GM12878 (cell line): ENCODE results near the gene VAV2. TPM values are rescaled to one million over a fixed set of nuclear protein-coding genes. Genes with fewer than 3 reads are reported as not detected.
A peak's percentile ranks its signal among the peaks of the same experiment; 100 is the strongest.

Source experiments
- ATAC-seq: fragments of 200-7000 bp; cut with Tn5 transposase; 3 replicates; pipeline ENCODE4 v1.9.1; 2020; ENCODE audit warnings: mild to moderate bottlenecking, moderate library complexity
- BruUV-seq: library from RNA; stranded (reverse); fragments of 400-500 nt; replicated peaks from 2 replicates; lab custom pipeline; 2021; lab: Mats Ljungman, UMichigan
- CTCF ChIA-PET: fragments of 300-600 bp; sonication (Branson Sonifier 250); formaldehyde crosslinking; extraction: SDS; loops from one replicate; lab custom pipeline; 2021; ENCODE audit warnings: inconsistent platforms; lab: Yijun Ruan, JAX
- POLR2A ChIA-PET: fragments of 350-600 bp; formaldehyde crosslinking; extraction: SDS; loops from one replicate; lab custom pipeline; 2021; ENCODE audit warnings: inconsistent platforms; lab: Charles Lee
- RAD21 ChIA-PET: fragments of 300-600 bp; sonication (Branson Sonifier 250); formaldehyde crosslinking; loops from one replicate; lab custom pipeline; 2023; ENCODE audit warnings: antibody characterized with exemption; ENCODE audit not compliant: unreplicated experiment; lab: Charles Lee
- SMC1A ChIA-PET: fragments of 300-600 bp; sonication (Branson Sonifier 250); formaldehyde crosslinking; loops from one replicate; lab custom pipeline; 2023; ENCODE audit not compliant: unreplicated experiment, uncharacterized antibody; lab: Charles Lee
- DNase-seq: peaks from one replicate; pipeline ENCODE4 v3.0.0-alpha.2; 2011; ENCODE audit warnings: low read depth, low spot score
- FAIRE-seq: peaks from 3 replicates; lab custom pipeline; 2011; peaks lifted over from hg19 to GRCh38; lab: Jason Lieb, UNC
- H2AFZ ChIP-seq: 2 replicates; pipeline ENCODE4 v1.6.0; 2011; ENCODE audit warnings: low read depth, low read length, control low read depth; ENCODE audit not compliant: control insufficient read depth
- H3K27ac ChIP-seq: 2 replicates; pipeline ENCODE4 v1.5.1; 2011; ENCODE audit warnings: control low read depth; ENCODE audit not compliant: control insufficient read depth, insufficient read depth
- H3K27me3 ChIP-seq, 2 experiments: replicated peaks in 1 of 2; 2 replicates each; pipeline versions ENCODE4 v1.6.0 to v1.6.1; 2011; ENCODE audit warnings: low read length in 1 of 2; ENCODE audit not compliant: control insufficient read depth in 2 of 2, insufficient read depth in 2 of 2
- H3K36me3 ChIP-seq, 2 experiments: 2 replicates each; pipeline ENCODE4 v1.5.1; 2011; ENCODE audit warnings: low read length in 1 of 2; ENCODE audit not compliant: control insufficient read depth in 2 of 2, insufficient read depth in 2 of 2
- H3K4me1 ChIP-seq: 2 replicates; pipeline ENCODE4 v1.6.1; 2011; ENCODE audit warnings: mild to moderate bottlenecking, low read length, moderate library complexity, mixed read lengths; ENCODE audit not compliant: control insufficient read depth, insufficient read depth
- H3K4me2 ChIP-seq: 2 replicates; pipeline ENCODE4 v1.6.0; 2011; ENCODE audit warnings: control low read depth; ENCODE audit not compliant: control insufficient read depth, insufficient read depth
- H3K4me3 ChIP-seq: fragments of 200-600 bp; sonication (generic); 2 replicates; pipeline ENCODE4 v1.5.1; 2016
- H3K79me2 ChIP-seq: 2 replicates; pipeline ENCODE4 v1.6.0; 2011; ENCODE audit warnings: low read length; ENCODE audit not compliant: control insufficient read depth, insufficient read depth
- H3K9ac ChIP-seq: 2 replicates; pipeline ENCODE4 v1.8.0; 2011; ENCODE audit warnings: low read length, control low read depth, mixed read lengths; ENCODE audit not compliant: control insufficient read depth, insufficient read depth
- H3K9me3 ChIP-seq: replicated peaks from 3 replicates; pipeline ENCODE4 v1.5.1; 2011; ENCODE audit warnings: mild to moderate bottlenecking, low read length; ENCODE audit not compliant: control insufficient read depth, insufficient read depth
- H4K20me1 ChIP-seq: 2 replicates; pipeline ENCODE4 v1.6.0; 2011; ENCODE audit not compliant: control insufficient read depth, insufficient read depth
- ATF7 ChIP-seq: fragments of 450-650 bp; IDR thresholded peaks from 2 replicates; pipeline ENCODE4 v1.6.1; 2016; ENCODE audit warnings: low read depth, mild to moderate bottlenecking
- BACH1 ChIP-seq: fragments of 450-650 bp; IDR thresholded peaks from 2 replicates; pipeline ENCODE4 v1.6.1; 2017; ENCODE audit warnings: mild to moderate bottlenecking, borderline replicate concordance
- DPF2 ChIP-seq: fragments of 450-650 bp; IDR thresholded peaks from 2 replicates; pipeline ENCODE4 v1.6.1; 2017; ENCODE audit warnings: mild to moderate bottlenecking
- GABPA ChIP-seq: IDR thresholded peaks from 2 replicates; pipeline ENCODE4 v1.6.1; 2014; ENCODE audit warnings: antibody characterized with exemption, low read depth, mild to moderate bottlenecking, inconsistent platforms
- GATAD2B ChIP-seq: fragments of 450-650 bp; conservative IDR thresholded peaks from 2 replicates; pipeline ENCODE4 v1.6.1; 2017; ENCODE audit warnings: low read depth, mild to moderate bottlenecking, moderate library complexity
- KLF5 ChIP-seq: fragments of 450-650 bp; IDR thresholded peaks from 2 replicates; pipeline ENCODE4 v1.6.1; 2014; ENCODE audit warnings: mild to moderate bottlenecking; ENCODE audit not compliant: partially characterized antibody
- LARP7 ChIP-seq: fragments of 450-650 bp; IDR thresholded peaks from 2 replicates; pipeline ENCODE4 v1.6.1; 2017; ENCODE audit warnings: mild to moderate bottlenecking
- MEF2A ChIP-seq: IDR thresholded peaks from 2 replicates; pipeline ENCODE4 v1.6.1; 2011; ENCODE audit warnings: low read depth, mild to moderate bottlenecking, low read length, moderate library complexity; ENCODE audit not compliant: insufficient read depth
- MEF2B ChIP-seq: fragments of 450-650 bp; IDR thresholded peaks from 2 replicates; pipeline ENCODE4 v1.6.1; 2018; ENCODE audit warnings: mild to moderate bottlenecking, moderate library complexity; ENCODE audit not compliant: partially characterized antibody, poor library complexity, severe bottlenecking
- SIN3A ChIP-seq: IDR thresholded peaks from 2 replicates; pipeline ENCODE4 v1.6.1; 2012; ENCODE audit warnings: low read depth, low read length, improper control_type of control experiment
- SMARCA5 ChIP-seq: fragments of 450-650 bp; IDR thresholded peaks from 2 replicates; pipeline ENCODE4 v1.6.1; 2017; ENCODE audit warnings: mild to moderate bottlenecking
- WGBS: methylation state at CpG from one replicate; pipeline ENCODE4 v1.1.6; 2016; ENCODE audit warnings: low lambda C conversion rate; ENCODE audit not compliant: insufficient replicate concordance, insufficient coverage; ENCODE audit errors: missing lambda C conversion rate; 5-methylcytosine and 5-hydroxymethylcytosine counted together
- in situ Hi-C: fragments of 300-500 bp; cut with MboI; formaldehyde crosslinking; loops from 9 replicates; pipeline ENCODE4 v1.14.3; 2018; ENCODE audit warnings: mixed read lengths
- intact Hi-C: fragments of 100-400 bp; cut with micrococcal nuclease; formaldehyde crosslinking; loops from one replicate; pipeline ENCODE4 v1.14.2; 2022; ENCODE audit not compliant: unreplicated experiment
- polyA plus RNA-seq, 11 experiments: library from polyadenylated mRNA; depleted of rRNA in 4 of 11; unstranded in 6 of 11; stranded (reverse) in 5 of 11; fragments of >200 nt; fragmentation: Nextera tagmentation in 4 of 11; fragmentation: Illumina TruSeq in 1 of 11; extraction: Ambion mirVana in 4 of 11; extraction: Trizol in 1 of 11; gene quantifications; 1 replicate in 1 of 11; 2 replicates in 10 of 11; pipeline versions ENCODE4 v1.2.1 to v1.2.3, GENCODE V29; 2011 to 2016; ENCODE audit warnings: inconsistent platforms in 2 of 11, missing spikeins in 2 of 11, low read depth in 1 of 11
- total RNA-seq, 4 experiments: library from RNA; depleted of rRNA in 3 of 4; stranded (reverse); fragments of >200 nt in 3 of 4; fragmentation: Illumina TruSeq in 1 of 4; extraction: Trizol in 1 of 4; gene quantifications; 2 replicates each; pipeline versions ENCODE4 v1.2.1 to v1.2.3, GENCODE V29; 2013 to 2021
- TF ChIP-seq, protein P1 (sequence below): IDR thresholded peaks from 2 replicates; pipeline ENCODE4 v1.6.1; 2011; ENCODE audit warnings: mild to moderate bottlenecking, low read depth, low read length, moderate library complexity; ENCODE audit not compliant: insufficient replicate concordance
- TF ChIP-seq, protein P2 (sequence below): IDR thresholded peaks from 2 replicates; pipeline ENCODE4 v1.6.1; 2012; ENCODE audit warnings: low read length, inconsistent platforms
- TF ChIP-seq, protein P3 (sequence below): fragments of 450-650 bp; IDR thresholded peaks from 2 replicates; pipeline ENCODE4 v1.6.1; 2017; ENCODE audit warnings: low read depth, mild to moderate bottlenecking, moderate library complexity

VAV2 gene
- total and polyA plus RNA-seq, 10 of the 15 experiments (the other 5 are each of a cell fraction or from before 2014, with no cell fraction given), result 0.13 to 43.9 (median 16.9) TPM

DNA sequence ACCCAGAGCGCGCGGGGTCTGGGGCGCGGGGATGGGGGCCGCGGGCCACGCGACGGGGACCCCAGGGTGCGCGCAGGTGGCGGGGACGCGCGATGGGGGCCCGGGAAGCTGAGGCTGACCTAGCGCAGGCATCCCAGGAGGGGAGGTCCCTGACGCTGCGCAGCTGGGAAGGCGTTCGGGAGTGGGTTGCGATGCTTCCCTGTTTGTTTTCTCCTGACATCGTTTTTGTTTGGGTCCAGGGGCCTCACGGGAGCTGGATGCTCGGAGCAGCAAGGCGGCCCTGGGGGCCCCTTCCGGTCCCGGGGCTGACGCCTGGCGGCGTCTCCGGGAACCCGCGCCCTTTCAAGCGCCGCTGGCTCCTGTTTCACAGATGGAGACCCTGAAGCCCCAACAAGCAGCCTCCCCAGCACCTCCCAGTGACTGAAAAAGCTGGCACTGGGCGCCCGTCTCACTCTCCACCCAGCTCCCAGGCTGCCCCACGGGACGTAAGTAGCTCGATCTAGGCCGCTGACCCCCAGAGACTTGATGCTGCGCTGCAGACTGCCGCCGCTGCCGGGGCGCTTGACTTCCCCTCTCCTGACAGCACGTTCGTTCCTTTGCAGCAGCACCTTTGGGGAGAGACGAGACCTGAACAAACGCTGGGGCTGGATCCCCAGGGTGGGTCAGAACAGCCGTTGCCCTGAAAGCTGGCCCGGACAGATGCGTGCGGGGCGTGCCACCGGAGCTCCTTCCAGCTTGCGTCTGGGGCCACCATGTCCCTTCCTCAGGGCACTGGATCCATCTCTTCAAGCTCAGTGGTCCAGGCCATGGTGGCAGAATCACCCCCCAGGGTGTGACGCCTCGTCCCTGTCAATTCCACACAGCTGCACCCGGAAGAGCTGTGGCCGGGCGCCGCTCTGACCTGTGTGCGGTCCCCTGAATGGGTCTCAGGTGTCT, 33.8 kb upstream of the VAV2 start (continued):
- TF ChIP-seq GABPA (no peak), GATAD2B (0 out of 2 replicates have a peak, but pooled peaks have one; percentile 48)

DNA sequence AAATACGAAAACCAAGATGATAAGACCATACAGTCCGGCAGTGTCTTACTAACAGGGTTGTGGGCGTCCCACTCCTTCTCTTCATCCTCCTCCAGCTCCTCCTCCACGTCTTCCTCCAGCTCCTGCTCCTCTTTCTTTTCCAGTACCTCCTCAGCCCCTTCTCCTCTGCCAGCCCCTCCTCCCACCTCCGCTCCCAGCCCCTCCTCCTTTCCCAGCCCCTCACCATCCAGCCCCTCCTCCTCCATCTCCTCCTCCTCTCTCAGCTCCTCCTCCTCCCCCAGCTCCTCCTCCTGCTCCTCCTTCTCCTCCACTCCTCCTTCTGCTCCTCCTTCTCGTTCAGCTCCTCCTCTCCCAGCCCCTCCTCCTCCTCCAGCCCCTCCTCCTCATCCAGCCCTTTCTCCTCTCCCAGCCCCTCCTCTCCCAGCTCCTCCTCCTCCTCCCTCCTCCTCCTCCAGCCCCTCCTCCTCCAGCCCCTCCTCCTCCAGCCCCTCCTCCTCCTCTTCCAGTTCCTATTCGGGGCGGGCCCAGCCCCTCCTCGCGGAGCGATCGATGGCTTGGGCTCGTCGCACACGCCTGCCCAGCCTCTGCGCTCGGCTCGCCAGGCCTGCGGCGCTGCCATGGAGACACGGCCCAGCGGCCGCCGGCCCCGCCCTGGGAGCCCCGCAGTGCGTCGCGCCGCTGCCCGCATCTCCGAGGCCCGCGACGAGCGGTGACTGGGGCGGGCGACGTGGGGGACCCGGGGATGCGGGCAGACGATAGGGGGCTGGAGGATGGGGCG, 32.9 kb upstream of the VAV2 start, which contains the start of gene BRD3OS:
BRD3OS (plus strand) TSS at position 654 of the 778 bp plus-strand sequence. CDS start 1,267 bp downstream, outside the sequence.
- Histone ChIP-seq H3K4me3 (peak within 1 kb of the TSS; percentile 89), H3K27ac (no peak within 1 kb of the TSS; the same call in 1 of the 2 replicates)
- peak; percentile 99 for FAIRE-seq
- TF ChIP-seq SMARCA5 (peak; percentile 66; the same call in 1 of the 2 replicates), MEF2B (no peak), SIN3A (peak; percentile 85), BACH1 (peak; percentile 35; the same call in 1 of the 2 replicates), LARP7 (peak; percentile 69), KLF5 (no peak), MEF2A (0 out of 2 replicates have a peak, but pooled peaks have one; percentile 9), ATF7 (no peak), DPF2 (no peak)
- TF ChIP-seq, protein P1, sequence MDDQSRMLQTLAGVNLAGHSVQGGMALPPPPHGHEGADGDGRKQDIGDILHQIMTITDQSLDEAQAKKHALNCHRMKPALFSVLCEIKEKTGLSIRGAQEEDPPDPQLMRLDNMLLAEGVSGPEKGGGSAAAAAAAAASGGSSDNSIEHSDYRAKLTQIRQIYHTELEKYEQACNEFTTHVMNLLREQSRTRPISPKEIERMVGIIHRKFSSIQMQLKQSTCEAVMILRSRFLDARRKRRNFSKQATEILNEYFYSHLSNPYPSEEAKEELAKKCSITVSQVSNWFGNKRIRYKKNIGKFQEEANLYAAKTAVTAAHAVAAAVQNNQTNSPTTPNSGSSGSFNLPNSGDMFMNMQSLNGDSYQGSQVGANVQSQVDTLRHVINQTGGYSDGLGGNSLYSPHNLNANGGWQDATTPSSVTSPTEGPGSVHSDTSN, result peak; percentile 2
- TF ChIP-seq, protein P2, sequence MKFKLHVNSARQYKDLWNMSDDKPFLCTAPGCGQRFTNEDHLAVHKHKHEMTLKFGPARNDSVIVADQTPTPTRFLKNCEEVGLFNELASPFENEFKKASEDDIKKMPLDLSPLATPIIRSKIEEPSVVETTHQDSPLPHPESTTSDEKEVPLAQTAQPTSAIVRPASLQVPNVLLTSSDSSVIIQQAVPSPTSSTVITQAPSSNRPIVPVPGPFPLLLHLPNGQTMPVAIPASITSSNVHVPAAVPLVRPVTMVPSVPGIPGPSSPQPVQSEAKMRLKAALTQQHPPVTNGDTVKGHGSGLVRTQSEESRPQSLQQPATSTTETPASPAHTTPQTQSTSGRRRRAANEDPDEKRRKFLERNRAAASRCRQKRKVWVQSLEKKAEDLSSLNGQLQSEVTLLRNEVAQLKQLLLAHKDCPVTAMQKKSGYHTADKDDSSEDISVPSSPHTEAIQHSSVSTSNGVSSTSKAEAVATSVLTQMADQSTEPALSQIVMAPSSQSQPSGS, result no peak
- TF ChIP-seq, protein P3, sequence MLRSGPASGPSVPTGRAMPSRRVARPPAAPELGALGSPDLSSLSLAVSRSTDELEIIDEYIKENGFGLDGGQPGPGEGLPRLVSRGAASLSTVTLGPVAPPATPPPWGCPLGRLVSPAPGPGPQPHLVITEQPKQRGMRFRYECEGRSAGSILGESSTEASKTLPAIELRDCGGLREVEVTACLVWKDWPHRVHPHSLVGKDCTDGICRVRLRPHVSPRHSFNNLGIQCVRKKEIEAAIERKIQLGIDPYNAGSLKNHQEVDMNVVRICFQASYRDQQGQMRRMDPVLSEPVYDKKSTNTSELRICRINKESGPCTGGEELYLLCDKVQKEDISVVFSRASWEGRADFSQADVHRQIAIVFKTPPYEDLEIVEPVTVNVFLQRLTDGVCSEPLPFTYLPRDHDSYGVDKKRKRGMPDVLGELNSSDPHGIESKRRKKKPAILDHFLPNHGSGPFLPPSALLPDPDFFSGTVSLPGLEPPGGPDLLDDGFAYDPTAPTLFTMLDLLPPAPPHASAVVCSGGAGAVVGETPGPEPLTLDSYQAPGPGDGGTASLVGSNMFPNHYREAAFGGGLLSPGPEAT, result no peak

More for the DNA sequence above, 32.9 kb upstream of the VAV2 start, which contains the start of gene BRD3OS:
- no TSS peak for BruUV-seq
- intact Hi-C loops (loop anchor here (1.0 kb wide), 1 partner anchor 34 kb away; no protein-coding TSS in a partner anchor), in situ Hi-C loops (loop anchor here (25.0 kb wide), 1 partner anchor 488 kb away; the partner anchor contains the start of gene ADAMTSL2)
- ChIA-PET RAD21 (interaction anchor here (0.7 to 2.3 kb wide), 7 partner anchors 18 to 140 kb away, joined by 3 to 7 read pairs (median 3); partner anchors contain the start of gene WDR5), CTCF (interaction anchor here (1.0 to 1.6 kb wide), 4 partner anchors 8 to 243 kb away, joined by 3 to 5 read pairs (median 3); no protein-coding TSS in a partner anchor), SMC1A (interaction anchor here (0.8 to 1.8 kb wide), 6 partner anchors 16 to 248 kb away, joined by 3 to 5 read pairs (median 4); no protein-coding TSS in a partner anchor), POLR2A (interaction anchor here (0.6 to 1.1 kb wide), 11 partner anchors 18 to 910 kb away, joined by 3 to 11 read pairs (median 3); partner anchors contain the start of gene WDR5)
- Histone ChIP-seq H3K27me3 (no peaks in the 10 kb centered on the region), H3K79me2 (no peaks in the 10 kb centered on the region), H3K4me2 (peak within 1 kb of the TSS; percentile 94), H3K4me1 (peaks cover 5% of the 10 kb centered on the region), H3K36me3 (no peaks in the 10 kb centered on the region; a peak in 2 of 4 replicates), H3K9ac (peak within 1 kb of the TSS; percentile 62), H2AFZ (peak within 1 kb of the TSS; percentile 87), H3K9me3 (no peaks in the 10 kb centered on the region), H4K20me1 (no peaks in the 10 kb centered on the region)
- DNase-seq (peak; percentile 93), ATAC-seq (peak; percentile 95)
- WGBS, result 3% methylated on average over 20 of the region's 43 CpGs
